Ishikawa (cell line): ENCODE data around the gene SMCHD1.
A peak's percentile ranks its signal among the peaks of the same experiment; 100 is the strongest.

ENCODE experiments used
- CEBPB ChIP-seq: IDR thresholded peaks from 2 replicates; pipeline ENCODE4 v1.6.1; 2012
- CREB1 ChIP-seq: IDR thresholded peaks from 2 replicates; pipeline ENCODE4 v1.6.1; 2012; ENCODE audit warnings: low read depth
- EGR1 ChIP-seq: IDR thresholded peaks from 2 replicates; pipeline ENCODE4 v1.6.1; 2012
- EP300 ChIP-seq: IDR thresholded peaks from 2 replicates; pipeline ENCODE4 v1.6.1; 2012; ENCODE audit warnings: borderline replicate concordance
- FOXM1 ChIP-seq: IDR thresholded peaks from 2 replicates; pipeline ENCODE4 v1.6.1; 2012; ENCODE audit warnings: low read depth, borderline replicate concordance
- NFIC ChIP-seq: IDR thresholded peaks from 2 replicates; pipeline ENCODE4 v1.6.1; 2012
- RAD21 ChIP-seq: IDR thresholded peaks from 2 replicates; pipeline ENCODE4 v1.6.1; 2012; ENCODE audit warnings: low read depth
- TAF1 ChIP-seq: IDR thresholded peaks from 2 replicates; pipeline ENCODE4 v1.6.1; 2012; ENCODE audit warnings: low read depth, mild to moderate bottlenecking
- TCF12 ChIP-seq: IDR thresholded peaks from 2 replicates; pipeline ENCODE4 v1.6.1; 2012; ENCODE audit warnings: low read depth
- TEAD4 ChIP-seq: IDR thresholded peaks from 2 replicates; pipeline ENCODE4 v1.6.1; 2012
- YY1 ChIP-seq: IDR thresholded peaks from 2 replicates; pipeline ENCODE4 v1.6.1; 2012; ENCODE audit warnings: low read depth
- ZBTB7A ChIP-seq: IDR thresholded peaks from 2 replicates; pipeline ENCODE4 v1.6.1; 2012; ENCODE audit warnings: low read depth
- TF ChIP-seq, protein P1 (sequence below): IDR thresholded peaks from 2 replicates; pipeline ENCODE4 v1.6.1; 2012
- TF ChIP-seq, protein P2 (sequence below): IDR thresholded peaks from 2 replicates; pipeline ENCODE4 v1.6.1; 2012; ENCODE audit warnings: low read depth, mild to moderate bottlenecking
- TF ChIP-seq, protein P3 (sequence below): IDR thresholded peaks from 2 replicates; pipeline ENCODE4 v1.6.1; 2012

The SMCHD1 gene

DNA sequence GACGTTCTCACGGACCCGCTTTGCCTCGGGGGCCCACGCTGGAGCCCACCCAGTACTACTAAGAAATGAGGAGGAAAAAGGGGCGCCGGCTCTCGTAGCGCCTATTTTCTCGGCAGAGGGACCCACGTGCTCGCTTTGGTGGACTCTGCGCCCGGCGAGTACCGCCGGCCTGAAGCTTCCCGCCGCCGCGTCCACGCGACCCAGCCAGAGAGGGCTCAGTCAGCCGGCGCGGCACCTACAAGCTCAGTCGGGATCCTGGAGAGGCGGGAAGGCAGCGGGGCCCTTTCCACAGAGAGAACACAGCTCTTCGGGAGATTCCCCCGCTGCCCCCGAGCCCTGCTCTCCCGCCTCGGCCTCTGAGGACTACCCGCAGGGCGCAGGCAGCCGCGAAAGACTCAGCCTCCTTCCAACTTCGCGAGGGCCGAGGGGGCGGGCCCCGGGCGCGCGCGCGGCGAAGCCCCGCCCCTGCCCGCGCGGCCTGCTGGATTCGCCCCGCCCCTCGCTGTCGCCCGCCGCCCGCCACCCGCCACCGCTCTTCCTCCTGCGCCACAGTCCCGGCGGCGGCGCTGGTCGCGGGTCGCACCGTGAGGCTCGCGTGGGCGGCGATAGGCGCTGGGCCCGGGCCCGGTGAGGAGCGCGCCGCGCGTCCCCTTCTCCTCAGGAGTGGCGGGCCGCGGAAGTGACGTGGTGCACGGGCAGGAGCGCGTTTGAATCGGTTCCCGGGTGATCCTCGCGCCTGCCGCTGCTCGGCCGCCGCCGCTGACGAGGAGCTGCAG lies at the start of gene SMCHD1:
TSS of gene SMCHD1 (plus strand) at position 549 of the 776 bp plus-strand sequence. CDS start 350 bp downstream, outside the sequence.
- no peak for TF ChIP-seq NFIC
- TF ChIP-seq TCF12 = 0 out of 2 replicates have a peak, but pooled peaks have one; percentile 15
- TF ChIP-seq RAD21 = no peak
- TF ChIP-seq, protein P1, sequence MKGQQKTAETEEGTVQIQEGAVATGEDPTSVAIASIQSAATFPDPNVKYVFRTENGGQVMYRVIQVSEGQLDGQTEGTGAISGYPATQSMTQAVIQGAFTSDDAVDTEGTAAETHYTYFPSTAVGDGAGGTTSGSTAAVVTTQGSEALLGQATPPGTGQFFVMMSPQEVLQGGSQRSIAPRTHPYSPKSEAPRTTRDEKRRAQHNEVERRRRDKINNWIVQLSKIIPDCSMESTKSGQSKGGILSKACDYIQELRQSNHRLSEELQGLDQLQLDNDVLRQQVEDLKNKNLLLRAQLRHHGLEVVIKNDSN = 0 out of 2 replicates have a peak, but pooled peaks have one; percentile 31
- TF ChIP-seq YY1 = no peak
- no peak for TF ChIP-seq TEAD4
- TF ChIP-seq, protein P2, sequence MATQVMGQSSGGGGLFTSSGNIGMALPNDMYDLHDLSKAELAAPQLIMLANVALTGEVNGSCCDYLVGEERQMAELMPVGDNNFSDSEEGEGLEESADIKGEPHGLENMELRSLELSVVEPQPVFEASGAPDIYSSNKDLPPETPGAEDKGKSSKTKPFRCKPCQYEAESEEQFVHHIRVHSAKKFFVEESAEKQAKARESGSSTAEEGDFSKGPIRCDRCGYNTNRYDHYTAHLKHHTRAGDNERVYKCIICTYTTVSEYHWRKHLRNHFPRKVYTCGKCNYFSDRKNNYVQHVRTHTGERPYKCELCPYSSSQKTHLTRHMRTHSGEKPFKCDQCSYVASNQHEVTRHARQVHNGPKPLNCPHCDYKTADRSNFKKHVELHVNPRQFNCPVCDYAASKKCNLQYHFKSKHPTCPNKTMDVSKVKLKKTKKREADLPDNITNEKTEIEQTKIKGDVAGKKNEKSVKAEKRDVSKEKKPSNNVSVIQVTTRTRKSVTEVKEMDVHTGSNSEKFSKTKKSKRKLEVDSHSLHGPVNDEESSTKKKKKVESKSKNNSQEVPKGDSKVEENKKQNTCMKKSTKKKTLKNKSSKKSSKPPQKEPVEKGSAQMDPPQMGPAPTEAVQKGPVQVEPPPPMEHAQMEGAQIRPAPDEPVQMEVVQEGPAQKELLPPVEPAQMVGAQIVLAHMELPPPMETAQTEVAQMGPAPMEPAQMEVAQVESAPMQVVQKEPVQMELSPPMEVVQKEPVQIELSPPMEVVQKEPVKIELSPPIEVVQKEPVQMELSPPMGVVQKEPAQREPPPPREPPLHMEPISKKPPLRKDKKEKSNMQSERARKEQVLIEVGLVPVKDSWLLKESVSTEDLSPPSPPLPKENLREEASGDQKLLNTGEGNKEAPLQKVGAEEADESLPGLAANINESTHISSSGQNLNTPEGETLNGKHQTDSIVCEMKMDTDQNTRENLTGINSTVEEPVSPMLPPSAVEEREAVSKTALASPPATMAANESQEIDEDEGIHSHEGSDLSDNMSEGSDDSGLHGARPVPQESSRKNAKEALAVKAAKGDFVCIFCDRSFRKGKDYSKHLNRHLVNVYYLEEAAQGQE = no peak
- TF ChIP-seq FOXM1 = no peak
- TF ChIP-seq ZBTB7A = peak; percentile 70; the same call in 1 of the 2 replicates
- TF ChIP-seq EP300 = no peak
- TF ChIP-seq EGR1 = peak; percentile 90
- no peak for TF ChIP-seq CEBPB
- TF ChIP-seq CREB1 = no peak; the same call in 1 of the 2 replicates
- TF ChIP-seq TAF1 = peak; percentile 89
- TF ChIP-seq, protein P3, sequence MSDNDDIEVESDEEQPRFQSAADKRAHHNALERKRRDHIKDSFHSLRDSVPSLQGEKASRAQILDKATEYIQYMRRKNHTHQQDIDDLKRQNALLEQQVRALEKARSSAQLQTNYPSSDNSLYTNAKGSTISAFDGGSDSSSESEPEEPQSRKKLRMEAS = peak; percentile 94

DNA sequence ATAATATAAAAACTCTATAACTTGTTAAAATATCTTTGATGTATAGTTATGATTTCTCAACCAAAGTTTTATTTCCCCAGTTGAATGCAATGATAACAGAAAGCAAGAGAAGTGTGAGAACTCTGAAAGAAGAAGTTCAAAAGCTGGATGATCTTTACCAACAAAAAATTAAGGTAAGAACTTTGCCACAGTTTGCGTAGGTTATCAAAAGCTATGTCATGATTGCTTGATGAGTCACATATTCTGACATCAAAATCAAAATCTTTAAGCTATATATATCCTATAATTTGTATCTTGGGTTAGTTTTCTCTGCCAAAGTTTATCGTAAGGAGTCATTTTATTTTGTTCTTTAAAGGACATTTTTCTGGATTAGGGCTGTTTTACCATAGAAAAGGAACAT lies 49.2 kb upstream of the SMCHD1 start:
- TF ChIP-seq, protein P2 = no peak
- TF ChIP-seq, protein P1 = no peak
- TF ChIP-seq CREB1 (no peak), EGR1 (no peak), CEBPB (no peak), ZBTB7A (no peak), TCF12 (no peak), TEAD4 (no peak), TAF1 (no peak), RAD21 (no peak), NFIC (no peak), FOXM1 (no peak), EP300 (no peak), YY1 (no peak)
- TF ChIP-seq, protein P3 = no peak

DNA sequence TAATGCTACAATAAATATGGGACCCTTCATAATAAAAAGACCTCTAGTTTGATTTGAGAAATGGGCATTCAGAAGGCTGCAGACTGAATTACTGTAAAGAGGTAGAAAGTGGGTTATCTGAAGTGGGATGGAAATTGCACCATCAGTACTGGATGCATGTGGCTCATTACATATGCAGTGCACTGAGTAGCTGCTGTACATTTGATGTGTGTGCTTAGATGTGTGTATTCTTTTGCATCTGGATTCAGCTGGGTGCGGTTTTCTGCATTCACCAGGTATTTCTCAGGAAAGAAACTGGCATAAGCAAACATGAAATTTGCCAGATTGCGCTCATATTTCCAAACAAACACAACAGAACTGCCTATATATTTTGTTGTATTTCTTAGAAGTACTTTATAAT lies 45.9 kb upstream of the SMCHD1 start:
- TF ChIP-seq, protein P1 = no peak
- TF ChIP-seq TCF12 (no peak), RAD21 (no peak), EP300 (no peak), YY1 (no peak), NFIC (no peak), CREB1 (no peak), CEBPB (no peak), FOXM1 (no peak), EGR1 (no peak), TEAD4 (no peak), TAF1 (no peak), ZBTB7A (no peak)
- TF ChIP-seq, protein P2 = no peak
- TF ChIP-seq, protein P3 = no peak
